Measurements from ENCODE around the gene NPR3.

Gene NPR3

GRCh38 chr5:32679218-32679617, 31.9 kb upstream of the NPR3 start:
- DNase-seq (ENCODE audit: low spot score): no peak
- TF ChIP-seq, protein P1, sequence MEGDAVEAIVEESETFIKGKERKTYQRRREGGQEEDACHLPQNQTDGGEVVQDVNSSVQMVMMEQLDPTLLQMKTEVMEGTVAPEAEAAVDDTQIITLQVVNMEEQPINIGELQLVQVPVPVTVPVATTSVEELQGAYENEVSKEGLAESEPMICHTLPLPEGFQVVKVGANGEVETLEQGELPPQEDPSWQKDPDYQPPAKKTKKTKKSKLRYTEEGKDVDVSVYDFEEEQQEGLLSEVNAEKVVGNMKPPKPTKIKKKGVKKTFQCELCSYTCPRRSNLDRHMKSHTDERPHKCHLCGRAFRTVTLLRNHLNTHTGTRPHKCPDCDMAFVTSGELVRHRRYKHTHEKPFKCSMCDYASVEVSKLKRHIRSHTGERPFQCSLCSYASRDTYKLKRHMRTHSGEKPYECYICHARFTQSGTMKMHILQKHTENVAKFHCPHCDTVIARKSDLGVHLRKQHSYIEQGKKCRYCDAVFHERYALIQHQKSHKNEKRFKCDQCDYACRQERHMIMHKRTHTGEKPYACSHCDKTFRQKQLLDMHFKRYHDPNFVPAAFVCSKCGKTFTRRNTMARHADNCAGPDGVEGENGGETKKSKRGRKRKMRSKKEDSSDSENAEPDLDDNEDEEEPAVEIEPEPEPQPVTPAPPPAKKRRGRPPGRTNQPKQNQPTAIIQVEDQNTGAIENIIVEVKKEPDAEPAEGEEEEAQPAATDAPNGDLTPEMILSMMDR (IDR thresholded peaks at IDR 0.05; ENCODE audit: borderline replicate concordance, control extremely low read depth, extremely low read depth, insufficient read depth, missing control alignments): no peak
- in situ Hi-C loops (cut with MboI; ENCODE audit: low sequenced_read_pairs, unreplicated experiment): loop anchor here (25.0 kb wide), 1 partner anchor 733 kb away; no protein-coding TSS in a partner anchor

DNA sequence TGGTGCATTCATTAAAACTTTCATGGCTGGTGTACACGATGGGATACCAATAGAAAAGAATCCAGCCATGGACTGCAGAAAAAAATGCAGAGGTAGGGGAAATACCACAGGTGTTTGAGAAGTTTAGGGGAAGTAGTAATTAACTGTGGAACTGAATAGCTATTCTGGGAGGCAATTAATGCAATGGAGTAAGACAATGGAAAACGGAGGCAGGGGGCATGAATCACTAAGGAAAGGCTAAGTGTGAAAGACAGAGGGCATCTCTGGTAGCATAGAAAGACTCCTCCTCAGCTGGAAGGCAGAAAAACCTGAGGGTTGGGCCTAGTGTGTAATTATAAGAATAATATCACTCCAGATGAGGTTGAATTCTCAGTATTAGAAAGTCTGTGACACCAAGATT, 30.9 kb upstream of the NPR3 start:
- in situ Hi-C loops (cut with MboI; ENCODE audit: low sequenced_read_pairs, unreplicated experiment): loop anchor here (25.0 kb wide), 1 partner anchor 732 kb away; no protein-coding TSS in a partner anchor
- TF ChIP-seq, protein P1 (IDR thresholded peaks at IDR 0.05; ENCODE audit: borderline replicate concordance, control extremely low read depth, extremely low read depth, insufficient read depth, missing control alignments): no peak
- DNase-seq (ENCODE audit: low spot score): no peak

- DNase-seq (ENCODE audit: low spot score): no peak
- in situ Hi-C loops (cut with MboI; ENCODE audit: low sequenced_read_pairs, unreplicated experiment): loop anchor here (25.0 kb wide), 1 partner anchor 729 kb away; no protein-coding TSS in a partner anchor
- TF ChIP-seq, protein P1 (IDR thresholded peaks at IDR 0.05; ENCODE audit: borderline replicate concordance, control extremely low read depth, extremely low read depth, insufficient read depth, missing control alignments): no peak
Observed at GRCh38 chr5:32683125-32683524, 28.0 kb upstream of the NPR3 start.

- TF ChIP-seq, protein P1 (IDR thresholded peaks at IDR 0.05; ENCODE audit: borderline replicate concordance, control extremely low read depth, extremely low read depth, insufficient read depth, missing control alignments): no peak
- in situ Hi-C loops (cut with MboI; ENCODE audit: low sequenced_read_pairs, unreplicated experiment): loop anchor here (25.0 kb wide), 1 partner anchor 728 kb away; no protein-coding TSS in a partner anchor
- DNase-seq (ENCODE audit: low spot score): no peak
Observed at GRCh38 chr5:32684260-32684659, 26.9 kb upstream of the NPR3 start.

GRCh38 chr5:32686799-32687498, 24.2 kb upstream of the NPR3 start:
- DNase-seq (ENCODE audit: low spot score): no peak
- TF ChIP-seq, protein P1 (IDR thresholded peaks at IDR 0.05; ENCODE audit: borderline replicate concordance, control extremely low read depth, extremely low read depth, insufficient read depth, missing control alignments): no peak
- in situ Hi-C loops (cut with MboI; ENCODE audit: low sequenced_read_pairs, unreplicated experiment): loop anchor here (25.0 kb wide), 1 partner anchor 725 kb away; no protein-coding TSS in a partner anchor

GRCh38 chr5:32687499-32687831, 23.7 kb upstream of the NPR3 start:
- TF ChIP-seq, protein P1 (IDR thresholded peaks at IDR 0.05; ENCODE audit: borderline replicate concordance, control extremely low read depth, extremely low read depth, insufficient read depth, missing control alignments): no peak
- DNase-seq (ENCODE audit: low spot score): no peak
- in situ Hi-C loops (cut with MboI; ENCODE audit: low sequenced_read_pairs, unreplicated experiment): loop anchor here (25.0 kb wide), 1 partner anchor 725 kb away; no protein-coding TSS in a partner anchor

Data from GM13976 (cell line).